Hematopoietic multipotent progenitor cell treated with erythropoietin and hydrocortisone succinate and interleukin-3 and kit ligand, for 8 days (in vitro differentiated cells): ENCODE data around the gene LRP2.
"Not testable (repeated sequence)": the region's sequence is repeated elsewhere in the genome, so short reads cannot be mapped to it uniquely, and the experiment has no call there.

Experiments
- DNase-seq: peaks from one replicate; pipeline ENCODE4 v3.0.0-alpha.2; 2015

The LRP2 gene

GRCh38 chr2:169165791-169166190, 196.5 kb downstream of the LRP2 start:
- no peak for DNase-seq

GRCh38 chr2:169164311-169164710, 198.0 kb downstream of the LRP2 start:
- DNase-seq: no peak

GRCh38 chr2:169162613-169163012, 199.7 kb downstream of the LRP2 start:
- DNase-seq: no peak

GRCh38 chr2:169160926-169161481, 201.3 kb downstream of the LRP2 start:
- no peak for DNase-seq

- no peak for DNase-seq
Observed at GRCh38 chr2:169159686-169160085, 202.6 kb downstream of the LRP2 start.

- DNase-seq: no peak
Observed at GRCh38 chr2:169158874-169159273, 203.5 kb downstream of the LRP2 start.

GRCh38 chr2:169146220-169146619, 216.1 kb downstream of the LRP2 start:
- DNase-seq: no peak

- DNase-seq: no peak
Observed at GRCh38 chr2:169143998-169144397, 218.3 kb downstream of the LRP2 start.

- DNase-seq: peak; percentile 69
Observed at GRCh38 chr2:169141713-169142352, 220.5 kb downstream of the LRP2 start.

- DNase-seq: no peak
Observed at GRCh38 chr2:169139993-169140767, 222.2 kb downstream of the LRP2 start.

GRCh38 chr2:169139145-169139544, 223.2 kb downstream of the LRP2 start:
- DNase-seq: no peak

GRCh38 chr2:169137924-169138323, 224.4 kb downstream of the LRP2 start:
- no peak for DNase-seq

GRCh38 chr2:169136885-169137534, 225.3 kb downstream of the LRP2 start:
- DNase-seq: no peak

- DNase-seq: not testable (repeated sequence)
Observed at GRCh38 chr2:169136428-169136827, 225.9 kb downstream of the LRP2 start.

- peak; percentile 7 for DNase-seq
Observed at GRCh38 chr2:169134272-169134671, 228.1 kb downstream of the LRP2 start.

- peak; percentile 78 for DNase-seq
Observed at GRCh38 chr2:169131587-169132512, 230.5 kb downstream of the LRP2 start.

GRCh38 chr2:169129703-169130243, 232.6 kb downstream of the LRP2 start:
- peak; percentile 9 for DNase-seq

- DNase-seq: no peak
Observed at GRCh38 chr2:169119851-169120250, 242.5 kb downstream of the LRP2 start.

- no peak for DNase-seq
Observed at GRCh38 chr2:169119123-169119760, 243.1 kb downstream of the LRP2 start.

- no peak for DNase-seq
Observed at GRCh38 chr2:169118060-169118459, 244.3 kb downstream of the LRP2 start.

GRCh38 chr2:169116993-169117392, 245.3 kb downstream of the LRP2 start:
- DNase-seq: no peak

GRCh38 chr2:169116327-169116726, 246.0 kb downstream of the LRP2 start:
- DNase-seq: no peak
